A549 (cell line): ENCODE data around the gene PMS1. TPM values are rescaled to one million over a fixed set of nuclear protein-coding genes. Genes with fewer than 3 reads are reported as not detected.
A peak's percentile ranks its signal among the peaks of the same experiment; 100 is the strongest.
"Not testable (repeated sequence)": the region's sequence is repeated elsewhere in the genome, so short reads cannot be mapped to it uniquely, and the experiment has no call there.

ENCODE experiments used
- ATAC-seq, 2 experiments: fragments of 200-7000 bp in 1 of 2; fragments of >200 bp in 1 of 2; cut with Nextera tagmentation in 1 of 2; cut with Tn5 transposase in 1 of 2; 3 replicates each; pipeline versions ENCODE4 v1.8.0 to v1.9.1; 2018 to 2020; ENCODE audit warnings: mild to moderate bottlenecking in 1 of 2, moderate library complexity in 1 of 2
- CTCF ChIA-PET: fragments of 300-600 bp; sonication (Branson Sonifier 250); formaldehyde crosslinking; extraction: SDS; loops from one replicate; lab custom pipeline; 2021; ENCODE audit warnings: antibody characterized with exemption, inconsistent platforms; lab: Yijun Ruan, JAX
- POLR2A ChIA-PET: fragments of 350-600 bp; formaldehyde crosslinking; extraction: SDS; loops from one replicate; lab custom pipeline; 2021; ENCODE audit warnings: antibody characterized with exemption, inconsistent platforms; lab: Yijun Ruan, JAX
- DNase-seq, 2 experiments: peaks; one replicate each; pipeline versions ENCODE4 v3.0.0 to v3.0.0-alpha.2; 2011 to 2016; ENCODE audit warnings: low read depth in 1 of 2, low spot score in 1 of 2
- FAIRE-seq: peaks from 2 replicates; lab custom pipeline; 2011; peaks lifted over from hg19 to GRCh38; lab: Jason Lieb, UNC
- H3K27ac ChIP-seq, 2 experiments: fragments of >200 bp; sonication (Bioruptor Twin); formaldehyde crosslinking; 3 replicates each; pipeline ENCODE4 v1.5.1; 2016 to 2017
- H3K4me1 ChIP-seq: fragments of >200 bp; sonication (Bioruptor Twin); formaldehyde crosslinking; 3 replicates; pipeline ENCODE4 v1.6.1; 2016
- H3K4me2 ChIP-seq: fragments of >200 bp; sonication (Bioruptor Twin); formaldehyde crosslinking; 3 replicates; pipeline ENCODE4 v1.6.1; 2016
- H3K4me3 ChIP-seq: fragments of >200 bp; sonication (Bioruptor Twin); formaldehyde crosslinking; 3 replicates; pipeline ENCODE4 v1.5.1; 2016
- H3K9me3 ChIP-seq: fragments of >200 bp; sonication (Bioruptor Twin); formaldehyde crosslinking; 3 replicates; pipeline ENCODE4 v1.6.1; 2016
- CBX8 ChIP-seq: fragments of 200-600 bp; sonication (generic); IDR thresholded peaks from 2 replicates; pipeline ENCODE4 v1.6.1; 2016
- CEBPB ChIP-seq, 2 experiments: fragments of >200 bp in 1 of 2; sonication (Bioruptor Twin) in 1 of 2; formaldehyde crosslinking in 1 of 2; IDR thresholded peaks; 2 replicates each; pipeline ENCODE4 v1.6.1; 2012 to 2016
- CHD4 ChIP-seq: fragments of 200-600 bp; sonication (generic); IDR thresholded peaks from 2 replicates; pipeline ENCODE4 v1.6.1; 2016; ENCODE audit warnings: antibody characterized with exemption, mild to moderate bottlenecking, borderline replicate concordance
- E2F6 ChIP-seq: IDR thresholded peaks from 2 replicates; pipeline ENCODE4 v1.6.1; 2012; ENCODE audit warnings: low read depth, borderline replicate concordance
- EHF ChIP-seq: fragments of 250-450 bp; sonication (Bioruptor Pico); IDR thresholded peaks from 2 replicates; pipeline ENCODE4 v1.5.0; 2020; ENCODE audit warnings: mild to moderate bottlenecking
- EHMT2 ChIP-seq: fragments of 200-600 bp; sonication (generic); IDR thresholded peaks from 2 replicates; pipeline ENCODE4 v1.6.1; 2016; ENCODE audit warnings: antibody characterized with exemption, low read depth, mild to moderate bottlenecking, moderate library complexity
- ELK1 ChIP-seq: fragments of 150-350 bp; IDR thresholded peaks from 2 replicates; pipeline ENCODE4 v1.6.1; 2014; ENCODE audit warnings: low read depth, mild to moderate bottlenecking, low read length
- ESRRA ChIP-seq: fragments of 150-350 bp; IDR thresholded peaks from 2 replicates; pipeline ENCODE4 v1.6.1; 2014; ENCODE audit warnings: mild to moderate bottlenecking, low read length, borderline replicate concordance
- HEYL ChIP-seq: fragments of 250-450 bp; sonication (Bioruptor Pico); IDR thresholded peaks from 2 replicates; pipeline ENCODE4 v1.8.0; 2021; ENCODE audit warnings: mild to moderate bottlenecking, moderate library complexity
- HOXA7 ChIP-seq: fragments of 250-450 bp; sonication (Bioruptor Pico); IDR thresholded peaks from 2 replicates; pipeline ENCODE4 v1.5.0; 2020; ENCODE audit warnings: mild to moderate bottlenecking, moderate library complexity
- KDM1A ChIP-seq: fragments of 200-600 bp; sonication (generic); IDR thresholded peaks from 2 replicates; pipeline ENCODE4 v1.6.1; 2016; ENCODE audit warnings: low read depth, mild to moderate bottlenecking
- KDM5A ChIP-seq: fragments of 200-600 bp; sonication (generic); IDR thresholded peaks from 2 replicates; pipeline ENCODE4 v1.6.1; 2016; ENCODE audit warnings: antibody characterized with exemption, mild to moderate bottlenecking
- MAZ ChIP-seq: fragments of 150-350 bp; IDR thresholded peaks from 2 replicates; pipeline ENCODE4 v1.6.1; 2014; ENCODE audit warnings: antibody characterized with exemption, low read depth, low read length, borderline replicate concordance
- NFE2L2 ChIP-seq: fragments of 150-350 bp; conservative IDR thresholded peaks from 2 replicates; pipeline ENCODE4 v1.6.1; 2014; ENCODE audit warnings: low read length
- NR3C1 ChIP-seq: fragments of >200 bp; sonication (Bioruptor Twin); formaldehyde crosslinking; IDR thresholded peaks from 3 replicates; pipeline ENCODE4 v1.6.1; 2017
- PBX3 ChIP-seq: IDR thresholded peaks from 2 replicates; pipeline ENCODE4 v1.6.1; 2012
- POLR2A ChIP-seq: IDR thresholded peaks from 2 replicates; pipeline ENCODE4 v1.6.1; 2012; ENCODE audit warnings: mild to moderate bottlenecking, low read length
- POLR2AphosphoS2 ChIP-seq: conservative IDR thresholded peaks from 2 replicates; pipeline ENCODE4 v1.6.1; 2012; ENCODE audit warnings: low read length, improper control_type of control experiment, inconsistent platforms
- REST ChIP-seq: fragments of 200-600 bp; sonication (generic); IDR thresholded peaks from 2 replicates; pipeline ENCODE4 v1.6.1; 2016; ENCODE audit warnings: antibody characterized with exemption, mild to moderate bottlenecking, moderate library complexity
- RFX5 ChIP-seq: fragments of 450-650 bp; IDR thresholded peaks from 2 replicates; pipeline ENCODE4 v1.7.1; 2014; ENCODE audit warnings: antibody characterized with exemption, mild to moderate bottlenecking, moderate library complexity
- SREBF2 ChIP-seq: fragments of 450-650 bp; IDR thresholded peaks from 2 replicates; pipeline ENCODE4 v1.6.1; 2014; ENCODE audit warnings: mild to moderate bottlenecking, moderate library complexity
- TFCP2L1 ChIP-seq: fragments of 250-450 bp; sonication (Bioruptor Pico); IDR thresholded peaks from 2 replicates; pipeline ENCODE4 v1.5.0; 2021; ENCODE audit warnings: mild to moderate bottlenecking
- ZFP36 ChIP-seq: fragments of 450-650 bp; IDR thresholded peaks from 2 replicates; pipeline ENCODE4 v1.6.1; 2014; ENCODE audit warnings: borderline replicate concordance; ENCODE audit not compliant: partially characterized antibody
- ZNF302 ChIP-seq: fragments of 250-450 bp; sonication (Bioruptor Pico); IDR thresholded peaks from 2 replicates; pipeline ENCODE4 v1.9.0; 2021; ENCODE audit warnings: inconsistent platforms, mild to moderate bottlenecking, moderate library complexity
- ZSCAN20 ChIP-seq: fragments of 250-450 bp; sonication (Bioruptor Pico); IDR thresholded peaks from 2 replicates; pipeline ENCODE4 v1.8.0; 2022; ENCODE audit warnings: mild to moderate bottlenecking, moderate library complexity
- WGBS: methylation state at CpG from one replicate; pipeline ENCODE4 v1.1.6; 2017; ENCODE audit errors: missing lambda C conversion rate; 5-methylcytosine and 5-hydroxymethylcytosine counted together
- polyA plus RNA-seq, 4 experiments: library from polyadenylated mRNA; depleted of rRNA in 3 of 4; stranded (reverse); fragments of >200 nt; fragmentation: RNase III in 1 of 4; extraction: RNeasy Plus Mini Kit Qiagen cat#74134 plus additional on column Dnase treatment in 1 of 4; gene quantifications; 2 replicates in 3 of 4; 3 replicates in 1 of 4; pipeline ENCODE4 v1.2.3, GENCODE V29; 2011 to 2017

Gene PMS1
- polyA plus RNA-seq, 2 of the 4 experiments (the other 2 are of a cell fraction), result 16.1 to 28.9 TPM

GRCh38 chr2:189830510-189830909 is 46.3 kb downstream of the PMS1 start:
- DNase-seq, result no peak
- Histone ChIP-seq H3K4me2 (no peak overlapping the region), H3K4me1 (peaks cover 4% of the 10 kb centered on the region; the same call in 2 of the 3 replicates), H3K9me3 (no peaks in the 10 kb centered on the region)
- WGBS, result 93% methylated on average over 1 of the region's 1 CpG
- POLR2A ChIA-PET, result no interaction called here
- no peak for TF ChIP-seq E2F6
- no peak for TF ChIP-seq CEBPB (IDR thresholded peaks at IDR 0.05)
- no peak for TF ChIP-seq NR3C1
- no peak for TF ChIP-seq TFCP2L1 (CRISPR knock-in tag)
- no peak for TF ChIP-seq ZSCAN20 (CRISPR knock-in tag)
- TF ChIP-seq KDM5A, result no peak
- no peak for TF ChIP-seq ESRRA
- no peak for TF ChIP-seq CBX8
- no peak for TF ChIP-seq REST
- TF ChIP-seq RFX5, result no peak
- TF ChIP-seq MAZ, result no peak
- no peak for TF ChIP-seq EHF (CRISPR knock-in tag)
- TF ChIP-seq ZNF302 (CRISPR knock-in tag), result no peak
- TF ChIP-seq NFE2L2, result no peak
- TF ChIP-seq EHMT2, result no peak
- no peak for TF ChIP-seq POLR2AphosphoS2
- no peak for TF ChIP-seq CHD4
- no peak for TF ChIP-seq HEYL (CRISPR knock-in tag)
- TF ChIP-seq, all 56 proteins: peak for 0
- 0 out of 6 replicates have a peak overlapping the region, but pooled peaks of 1 of the 2 experiments have one; percentile 19 for H3K27ac ChIP-seq
- H3K4me3 ChIP-seq, result no peak overlapping the region
- FAIRE-seq (no peak), ATAC-seq (no peak)
- CTCF ChIA-PET, result interaction anchor here (1.0 kb wide), 1 partner anchor 239 kb away, joined by 3 read pairs; no protein-coding TSS in a partner anchor

GRCh38 chr2:189834059-189834458 is 49.8 kb downstream of the PMS1 start:
- peak overlapping the region in 1 of 2 experiments; percentile 51; a peak in 1 of 6 replicates for H3K27ac ChIP-seq
- no peak for DNase-seq
- H3K4me1 ChIP-seq, result peaks cover 22% of the 10 kb centered on the region
- POLR2A ChIA-PET, result no interaction called here
- TF ChIP-seq ZFP36 (no peak), KDM1A (no peak), NR3C1 (no peak), ELK1 (no peak), EHF (CRISPR knock-in tag) (no peak), ESRRA (no peak), PBX3 (no peak), SREBF2 (no peak), MAZ (no peak), POLR2A (no peak), CBX8 (no peak), TFCP2L1 (CRISPR knock-in tag) (no peak), HOXA7 (CRISPR knock-in tag) (no peak), E2F6 (no peak)
- TF ChIP-seq, all 56 proteins: peak for 0
- no peak for ATAC-seq
- H3K4me2 ChIP-seq, result no peak overlapping the region
- H3K9me3 ChIP-seq, result no peaks in the 10 kb centered on the region
- no peak for FAIRE-seq
- CTCF ChIA-PET, result no interaction called here
- 91% methylated on average over 3 of the region's 3 CpGs for WGBS
- no peak overlapping the region for H3K4me3 ChIP-seq

GRCh38 chr2:189834642-189835041 is 50.4 kb downstream of the PMS1 start:
- peak overlapping the region; percentile 65 to 79; a peak in 3 of 6 replicates for H3K27ac ChIP-seq
- POLR2A ChIA-PET, H3K9me3 ChIP-seq, DNase-seq, ATAC-seq, FAIRE-seq, H3K4me3 ChIP-seq, H3K4me2 ChIP-seq, CTCF ChIA-PET: not testable (repeated sequence)
- WGBS, result 87% methylated on average over 1 of the region's 1 CpG
- H3K4me1 ChIP-seq, result peaks cover 22% of the 10 kb centered on the region
